GM21526 (cell line): ENCODE results near the gene S100B.
"Not testable (repeated sequence)": the region's sequence is repeated elsewhere in the genome, so short reads cannot be mapped to it uniquely, and the experiment has no call there.

Source experiments
- ATAC-seq: cut with Tn5 transposase; IDR thresholded peaks from one replicate; pipeline ENCODE4 v1.9.1; 2021; ENCODE audit warnings: moderate library complexity; ENCODE audit not compliant: unreplicated experiment, low FRiP score

The S100B gene

GRCh38 chr21:46604329-46604974 lies 430 bp downstream of the S100B start:
- ATAC-seq: no peak

GRCh38 chr21:46603228-46603627 lies 1.7 kb downstream of the S100B start:
- no peak for ATAC-seq

GRCh38 chr21:46600978-46601377 lies 3.9 kb downstream of the S100B start:
- no peak for ATAC-seq

DNA sequence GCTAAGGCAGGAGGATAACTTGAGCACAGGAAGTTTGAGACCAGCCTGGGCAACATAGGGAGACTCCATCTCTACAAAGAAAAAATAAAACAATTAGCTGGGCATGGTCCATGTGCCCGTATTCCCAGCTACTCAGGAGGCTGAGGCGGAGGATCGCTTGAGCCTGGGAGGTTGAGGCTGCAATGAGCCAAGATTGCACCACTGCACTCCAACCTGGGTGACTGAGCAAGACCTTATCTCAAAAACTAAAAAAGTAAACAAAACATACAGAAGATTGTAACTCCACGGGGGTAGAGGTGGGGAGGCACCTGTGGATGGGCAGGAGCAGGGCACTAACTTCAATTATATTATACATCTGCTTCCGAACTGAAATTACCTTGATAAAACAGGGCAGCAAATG lies 4.6 kb downstream of the S100B start:
- ATAC-seq: no peak

DNA sequence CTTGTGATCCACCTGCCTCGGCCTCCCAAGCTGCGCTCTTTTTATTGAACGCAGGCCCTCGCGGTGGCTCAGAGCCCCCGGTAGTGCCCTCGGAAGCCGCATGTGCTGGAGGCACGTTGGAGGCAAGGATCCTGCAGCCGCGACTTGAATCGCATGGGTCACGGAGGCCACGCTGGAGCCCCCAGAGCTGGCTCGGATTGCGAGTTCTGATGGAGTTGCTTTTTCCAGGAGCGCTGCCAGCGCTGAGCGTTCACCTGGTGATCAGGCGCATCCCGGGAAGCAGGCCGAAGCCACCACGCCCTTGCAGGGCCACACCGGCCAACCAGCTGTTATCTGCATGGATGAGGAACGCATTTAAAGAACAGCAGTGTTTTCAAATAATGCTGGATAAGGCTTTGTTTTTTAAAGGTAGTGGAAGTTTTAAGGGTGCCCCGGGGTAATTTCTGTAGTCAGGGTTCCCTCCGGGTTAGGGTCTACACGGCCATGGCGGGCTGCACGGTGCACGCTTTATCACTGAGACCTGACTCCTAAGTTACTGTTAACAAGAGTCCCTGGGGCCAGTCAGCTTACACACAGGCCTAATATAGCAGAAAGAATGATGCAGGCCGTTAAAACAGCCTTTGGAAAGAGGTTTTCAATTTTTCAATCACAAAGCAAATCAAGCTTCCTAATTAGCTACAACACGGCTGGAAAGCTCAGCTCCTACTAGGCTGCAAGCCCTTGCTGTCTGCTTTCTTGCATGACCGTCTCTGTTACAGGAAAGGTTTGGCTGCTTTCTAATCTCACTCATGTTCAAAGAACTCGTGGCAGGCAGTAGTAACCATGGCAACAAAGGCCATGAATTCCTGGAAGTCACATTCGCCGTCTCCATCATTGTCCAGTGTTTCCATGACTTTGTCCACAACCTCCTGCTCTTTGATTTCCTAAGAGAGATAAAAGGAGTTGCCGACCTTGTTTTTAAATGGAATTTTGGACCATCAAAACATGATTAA lies 6.0 kb downstream of the S100B start:
- no peak for ATAC-seq

GRCh38 chr21:46597896-46598343 lies 7.0 kb downstream of the S100B start:
- no peak for ATAC-seq

GRCh38 chr21:46597031-46597430 lies 7.9 kb downstream of the S100B start:
- ATAC-seq: no peak

GRCh38 chr21:46596201-46596600 lies 8.7 kb downstream of the S100B start:
- no peak for ATAC-seq

- ATAC-seq: no peak
Observed at GRCh38 chr21:46594276-46594675, 10.6 kb downstream of the S100B start.

DNA sequence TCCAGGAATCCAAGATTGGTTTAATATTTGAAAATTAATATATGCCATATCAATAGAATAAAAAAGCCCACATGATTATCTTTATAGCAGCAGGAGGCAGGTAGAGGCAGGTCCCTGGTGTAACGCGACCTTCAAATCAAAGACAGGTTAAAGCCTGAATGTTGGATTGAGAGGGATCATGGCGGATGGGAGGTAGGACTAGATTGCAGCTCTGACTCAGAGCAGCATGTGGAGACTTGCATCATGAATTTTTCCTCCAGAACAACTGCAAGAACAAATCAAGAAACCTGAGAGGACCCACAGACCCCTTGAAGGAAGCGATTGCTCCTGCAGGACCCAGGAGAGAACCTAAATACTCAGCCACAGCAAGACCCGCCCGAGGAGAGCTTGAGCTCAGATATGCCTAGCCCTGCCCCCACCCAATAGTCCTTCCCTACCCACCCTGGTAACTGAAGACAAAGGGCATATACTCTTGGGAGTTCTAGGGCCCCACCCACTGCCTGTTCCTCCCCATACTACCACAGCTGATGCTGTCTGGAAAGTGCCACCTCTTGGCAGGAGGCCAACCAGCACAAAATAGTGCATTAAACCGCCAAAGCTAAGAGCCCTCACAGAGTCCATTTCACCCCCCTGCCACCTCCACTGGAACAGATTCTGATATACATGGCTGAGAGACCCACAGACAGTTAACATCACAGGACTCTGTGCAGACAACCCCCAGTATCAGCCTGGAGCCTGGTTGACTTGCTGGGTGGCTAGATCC lies 19.5 kb downstream of the S100B start:
- ATAC-seq: no peak

GRCh38 chr21:46581780-46582307 lies 23.0 kb downstream of the S100B start:
- ATAC-seq: no peak

DNA sequence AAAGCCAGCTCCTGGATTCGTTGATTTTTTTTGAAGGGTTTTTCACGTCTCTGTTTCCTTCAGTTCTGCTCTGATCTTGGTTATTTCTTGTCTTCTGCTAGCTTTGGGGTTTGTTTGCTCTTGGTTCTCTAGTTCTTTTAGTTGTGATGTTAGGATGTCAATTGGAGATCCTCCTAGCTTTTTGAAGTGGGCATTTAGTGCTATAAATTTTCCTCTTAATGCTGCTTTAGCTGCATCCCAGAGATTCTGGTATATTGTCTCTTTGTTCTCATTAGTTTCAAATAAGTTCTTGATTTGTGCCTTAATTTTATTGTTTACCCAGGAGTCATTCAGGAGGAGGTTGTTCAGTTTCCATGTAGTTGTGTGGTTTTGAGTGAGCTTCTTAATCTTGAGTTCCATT lies 25.5 kb downstream of the S100B start:
- ATAC-seq: not testable (repeated sequence)

DNA sequence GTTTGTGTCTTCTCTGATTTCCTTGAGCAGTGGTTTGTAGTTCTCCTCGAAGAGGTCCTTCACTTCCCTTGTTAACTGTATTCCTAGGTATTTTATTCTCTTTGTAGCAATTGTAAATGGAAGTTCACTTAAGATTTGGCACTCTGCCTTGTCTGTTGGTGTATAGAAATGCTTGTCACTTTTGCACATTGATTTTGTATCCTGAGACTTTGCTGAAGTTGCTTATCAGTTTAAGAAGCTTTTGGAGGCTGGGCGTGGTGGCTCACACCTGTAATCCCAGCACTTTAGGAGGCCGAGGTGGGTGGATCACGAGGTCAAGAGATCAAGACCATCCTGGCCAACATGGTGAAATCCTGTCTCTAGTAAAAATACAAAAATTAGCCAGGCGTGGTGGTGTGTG lies 27.1 kb downstream of the S100B start:
- not testable (repeated sequence) for ATAC-seq

GRCh38 chr21:46572850-46573249 lies 32.0 kb downstream of the S100B start:
- ATAC-seq: no peak

DNA sequence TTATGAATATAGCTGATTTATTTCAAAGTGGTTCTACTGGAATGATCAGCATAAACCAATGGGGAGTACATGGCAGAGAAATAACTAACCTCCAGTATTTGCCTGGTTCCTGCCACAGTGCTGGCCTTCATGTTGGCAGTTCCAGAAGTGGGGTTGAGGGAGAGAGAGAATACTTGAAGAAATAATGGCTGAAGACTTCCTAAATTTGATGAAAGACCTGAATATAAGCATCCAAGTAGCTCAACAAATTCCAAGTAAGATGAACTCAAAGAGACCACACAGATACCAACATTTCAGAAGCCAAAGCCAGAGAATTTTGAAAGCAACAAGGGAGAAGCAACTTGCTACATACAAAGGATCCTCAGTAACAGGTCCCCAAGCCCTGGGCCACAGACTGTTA lies 34.3 kb downstream of the S100B start:
- no peak for ATAC-seq

GRCh38 chr21:46570119-46570518 lies 34.8 kb downstream of the S100B start:
- ATAC-seq: no peak

- no peak for ATAC-seq
Observed at GRCh38 chr21:46569081-46569480, 35.8 kb downstream of the S100B start.

DNA sequence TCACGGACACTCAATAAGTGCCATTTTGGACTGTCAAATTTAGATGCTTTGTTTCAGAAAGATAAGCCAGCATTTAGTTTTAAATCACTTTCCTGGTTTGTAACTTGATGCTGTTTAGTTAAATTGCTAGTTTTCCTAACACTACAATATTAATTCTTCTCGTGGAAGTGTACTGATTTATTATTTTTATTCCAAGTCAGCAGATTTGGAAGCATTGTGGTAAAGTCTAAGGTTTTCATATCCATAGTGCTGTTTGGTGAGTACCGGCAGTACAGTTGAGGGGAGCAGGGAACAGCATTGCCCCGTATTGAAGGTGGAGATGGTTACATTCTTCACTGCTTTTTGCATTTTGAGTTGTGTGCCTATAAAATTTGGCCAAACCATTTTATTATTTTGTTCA lies 36.3 kb downstream of the S100B start:
- ATAC-seq: no peak

- no peak for ATAC-seq
Observed at GRCh38 chr21:46567348-46567747, 37.5 kb downstream of the S100B start.

DNA sequence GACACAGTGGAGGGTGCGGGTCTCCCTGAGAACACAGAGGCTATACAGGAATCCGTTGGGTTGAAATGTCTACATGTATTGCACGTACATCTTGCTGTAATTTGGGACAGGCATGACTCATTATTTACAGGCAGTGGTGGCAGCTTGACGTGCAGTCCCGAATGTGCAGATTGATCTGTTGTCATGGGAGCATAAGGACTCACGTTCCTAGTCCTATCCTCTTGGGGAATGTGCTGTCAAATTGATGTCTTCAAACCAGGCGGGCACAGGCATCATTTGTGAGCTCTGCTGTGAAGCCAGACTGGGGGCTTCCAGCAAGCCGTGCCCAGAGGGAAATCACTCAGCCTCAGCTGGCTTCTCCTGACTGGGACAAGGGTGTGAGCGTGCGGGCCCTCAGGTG lies 40.5 kb downstream of the S100B start:
- ATAC-seq: no peak
